Measurements from ENCODE around the gene TRRAP. TPM values are rescaled to one million over a fixed set of nuclear protein-coding genes. Genes with fewer than 3 reads are reported as not detected.

TRRAP gene
- total and polyA plus RNA-seq, 4 donors: 8.3 to 43.1 (median 20.9) TPM

- no peak overlapping the region for H3K27ac ChIP-seq (ENCODE audit: low read depth in 1 of 2, low read length in 1 of 2)
- no peaks in the 10 kb centered on the region for H3K27me3 ChIP-seq (ENCODE audit: control insufficient read depth in 3 of 3, insufficient read depth in 3 of 3, low read length in 2 of 3)
- H3K4me3 ChIP-seq: no peak overlapping the region
- DNase-seq (no peak), ATAC-seq (ENCODE audit: insufficient read depth, low FRiP score) (no peak)
- 95 to 96% methylated on average over 18 of the region's 18 CpGs for WGBS, 2 donors
- no peak overlapping the region for H3K9ac ChIP-seq (ENCODE audit: insufficient read depth in 1 of 2, low read length in 2 of 2)
- no peak for TF ChIP-seq CTCF (IDR thresholded peaks at IDR 0.05; ENCODE audit: control extremely low read depth, extremely low read depth)
- peaks cover 16 to 46% (median 32%) of the 10 kb centered on the region in 4 donors for H3K36me3 ChIP-seq (ENCODE audit: control insufficient read depth in 4 of 4, insufficient read depth in 4 of 4, low read length in 4 of 4)
- no peaks in the 10 kb centered on the region for H3K4me1 ChIP-seq (ENCODE audit: control insufficient read depth in 5 of 5, insufficient read depth in 5 of 5, low read length in 5 of 5)
- no peaks in the 10 kb centered on the region for H3K9me3 ChIP-seq (ENCODE audit: control insufficient read depth in 4 of 4, insufficient read depth in 3 of 4, low read length in 3 of 4)
These were observed 136.0 kb downstream of the TRRAP start for GRCh38 chr7:99014113-99014985.

- H3K4me1 ChIP-seq (ENCODE audit: control insufficient read depth in 5 of 5, insufficient read depth in 5 of 5, low read length in 5 of 5): no peaks in the 10 kb centered on the region
- ATAC-seq (ENCODE audit: insufficient read depth, low FRiP score) (no peak), DNase-seq (no peak)
- WGBS, 2 donors: 93 to 97% methylated on average over 8 of the region's 8 CpGs
- H3K9ac ChIP-seq (ENCODE audit: insufficient read depth in 1 of 2, low read length in 2 of 2): no peak overlapping the region
- no peaks in the 10 kb centered on the region for H3K9me3 ChIP-seq (ENCODE audit: control insufficient read depth in 4 of 4, insufficient read depth in 3 of 4, low read length in 3 of 4)
- H3K27ac ChIP-seq (ENCODE audit: low read depth in 1 of 2, low read length in 1 of 2): no peak overlapping the region
- peaks cover 19 to 35% (median 30%) of the 10 kb centered on the region in 4 donors for H3K36me3 ChIP-seq (ENCODE audit: control insufficient read depth in 4 of 4, insufficient read depth in 4 of 4, low read length in 4 of 4)
- no peak for TF ChIP-seq CTCF (IDR thresholded peaks at IDR 0.05; ENCODE audit: control extremely low read depth, extremely low read depth)
- H3K27me3 ChIP-seq (ENCODE audit: control insufficient read depth in 3 of 3, insufficient read depth in 3 of 3, low read length in 2 of 3): no peaks in the 10 kb centered on the region
- H3K4me3 ChIP-seq: no peak overlapping the region
These were observed 137.9 kb downstream of the TRRAP start for GRCh38 chr7:99016196-99016595.

GRCh38 chr7:99019523-99020412 lies 141.4 kb downstream of the TRRAP start:
- peaks cover 2 to 14% (median 10%) of the 10 kb centered on the region in 4 donors for H3K36me3 ChIP-seq (ENCODE audit: control insufficient read depth in 4 of 4, insufficient read depth in 4 of 4, low read length in 4 of 4)
- 86 to 94% methylated on average over 12 of the region's 12 CpGs for WGBS, 2 donors
- H3K9ac ChIP-seq (ENCODE audit: insufficient read depth in 1 of 2, low read length in 2 of 2): no peak overlapping the region
- no peak for DNase-seq
- H3K4me3 ChIP-seq: no peak overlapping the region
- H3K27ac ChIP-seq (ENCODE audit: low read depth in 1 of 2, low read length in 1 of 2): peak overlapping the region in 1 of 2 donors; percentile 56
- H3K27me3 ChIP-seq (ENCODE audit: control insufficient read depth in 3 of 3, insufficient read depth in 3 of 3, low read length in 2 of 3): no peaks in the 10 kb centered on the region
- H3K9me3 ChIP-seq (ENCODE audit: control insufficient read depth in 4 of 4, insufficient read depth in 3 of 4, low read length in 3 of 4): no peaks in the 10 kb centered on the region
- H3K4me1 ChIP-seq (ENCODE audit: control insufficient read depth in 5 of 5, insufficient read depth in 5 of 5, low read length in 5 of 5): peaks cover 0 to 3% (median 0%) of the 10 kb centered on the region in 5 donors
- no peak for ATAC-seq (ENCODE audit: insufficient read depth, low FRiP score)
- no peak for TF ChIP-seq CTCF (IDR thresholded peaks at IDR 0.05; ENCODE audit: control extremely low read depth, extremely low read depth)
